HG03558 (cell line): ENCODE data around the gene TOR1AIP2.

Experiments
- ATAC-seq: cut with Tn5 transposase; IDR thresholded peaks from one replicate; pipeline ENCODE4 v1.9.1; 2021; ENCODE audit warnings: moderate number of reproducible peaks; ENCODE audit not compliant: unreplicated experiment; ENCODE audit errors: extremely low read depth

TOR1AIP2 gene

DNA sequence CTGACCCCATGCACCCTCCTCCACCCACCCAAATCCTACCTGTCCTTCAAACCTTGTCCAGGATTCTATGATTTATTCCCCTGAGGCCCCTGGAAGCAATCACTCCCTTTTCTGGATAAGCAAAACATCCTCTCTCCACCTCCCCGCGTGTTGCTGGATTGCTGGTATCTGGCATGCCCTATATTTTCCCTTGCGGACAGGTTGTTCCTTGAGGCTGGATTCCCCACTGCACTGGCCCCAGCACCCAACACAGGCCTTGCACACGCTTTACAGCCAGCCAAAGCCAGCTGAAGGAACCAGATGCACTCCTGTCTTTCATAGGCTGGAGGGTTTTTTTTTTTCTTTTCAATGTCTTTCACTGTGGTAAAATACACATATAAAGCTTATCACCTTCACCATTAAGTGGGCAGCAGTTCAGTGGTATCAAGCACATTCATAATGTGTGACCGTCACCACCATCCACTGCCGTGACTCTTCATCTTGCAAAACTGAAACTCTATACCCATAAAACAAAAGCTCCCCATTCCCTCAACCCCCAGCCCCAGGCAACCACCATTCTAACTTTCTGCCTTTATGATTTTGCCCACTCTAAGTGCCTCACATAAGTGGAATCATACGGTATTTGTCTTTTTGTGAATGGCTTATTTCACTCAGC is 50.9 kb downstream of the TOR1AIP2 start:
- no peak for ATAC-seq

- ATAC-seq, result no peak
Observed at GRCh38 chr1:179825798-179826460, 51.7 kb downstream of the TOR1AIP2 start.

GRCh38 chr1:179825206-179825605 is 52.4 kb downstream of the TOR1AIP2 start:
- no peak for ATAC-seq

- no peak for ATAC-seq
Observed at GRCh38 chr1:179824265-179824664, 53.3 kb downstream of the TOR1AIP2 start.

GRCh38 chr1:179823693-179824092 is 53.9 kb downstream of the TOR1AIP2 start:
- no peak for ATAC-seq

DNA sequence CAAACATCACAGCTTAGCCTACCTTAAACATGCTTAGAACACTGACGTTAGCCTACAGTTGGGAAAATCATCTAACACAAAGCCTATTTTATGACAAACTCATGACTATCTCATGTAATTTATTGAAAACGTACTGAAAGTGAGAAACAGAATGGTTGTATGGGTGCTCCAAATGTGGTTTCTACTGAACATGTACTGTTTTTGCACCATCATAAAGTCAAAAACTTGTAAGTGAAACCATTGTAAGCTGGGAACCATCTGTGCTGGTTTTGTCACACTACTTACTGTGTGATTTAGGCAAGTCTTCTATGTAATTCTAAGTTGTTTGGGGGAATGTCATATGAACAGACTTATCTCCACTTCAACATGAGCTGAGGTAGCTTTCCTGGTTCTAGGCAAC is 55.5 kb downstream of the TOR1AIP2 start:
- no peak for ATAC-seq

GRCh38 chr1:179821524-179821923 is 56.1 kb downstream of the TOR1AIP2 start:
- ATAC-seq, result no peak

DNA sequence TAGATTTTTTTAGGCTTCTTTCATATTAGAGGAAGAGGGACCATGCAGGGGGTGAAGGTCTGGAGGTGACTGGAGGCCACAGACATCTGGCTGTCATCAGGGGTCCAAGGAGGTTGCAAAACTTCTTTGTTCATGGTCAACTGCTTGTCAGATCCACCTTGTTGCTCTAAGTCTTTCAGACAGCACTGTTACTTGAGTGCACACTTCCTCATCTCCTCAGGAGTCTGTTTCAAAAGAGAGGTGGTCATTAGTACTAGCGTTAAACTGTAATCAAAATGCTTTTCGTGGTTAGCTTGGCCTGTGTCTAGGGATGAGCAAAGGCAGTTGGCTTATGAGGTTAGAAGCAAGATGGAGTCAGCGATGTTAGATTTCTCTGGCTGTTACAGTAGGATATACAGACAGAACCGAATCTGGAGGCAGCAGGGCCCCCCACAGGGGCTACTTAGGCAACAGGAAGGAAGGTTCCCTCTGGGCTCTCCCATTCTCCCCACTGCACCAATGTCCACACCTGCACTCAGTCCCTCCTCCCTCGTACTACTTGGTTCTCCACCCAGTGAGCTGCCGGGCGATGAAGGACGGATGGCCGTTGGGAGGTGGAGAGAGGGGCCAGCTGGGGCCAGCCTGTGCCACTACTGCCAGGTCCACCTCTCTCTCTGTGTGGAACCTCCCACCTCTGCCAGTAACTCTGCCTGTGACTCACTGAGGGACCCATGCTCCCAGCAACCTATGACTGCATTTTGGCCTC is 57.2 kb downstream of the TOR1AIP2 start:
- no peak for ATAC-seq

DNA sequence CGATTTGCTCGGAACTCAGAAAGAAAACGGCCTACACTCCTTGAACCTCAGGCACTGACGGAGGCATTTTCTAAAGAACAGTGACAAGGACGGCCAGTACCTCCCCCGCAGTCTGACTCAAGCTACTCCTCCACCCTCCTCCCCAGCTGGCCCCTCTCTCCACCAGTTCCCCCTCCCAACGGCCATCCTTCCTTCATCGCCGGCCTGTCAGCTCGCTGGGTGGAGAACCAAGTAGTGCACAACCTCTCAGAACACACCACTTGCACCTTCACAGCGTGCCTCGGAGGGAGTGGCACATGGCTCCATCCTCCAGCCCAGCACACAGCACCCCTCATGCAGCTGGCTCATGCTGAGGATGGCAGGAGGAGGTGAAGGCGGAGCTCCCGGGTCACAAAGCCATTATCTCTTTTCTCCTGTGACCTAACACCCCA is 58.8 kb downstream of the TOR1AIP2 start:
- no peak for ATAC-seq

GRCh38 chr1:179818260-179818659 is 59.3 kb downstream of the TOR1AIP2 start:
- no peak for ATAC-seq

DNA sequence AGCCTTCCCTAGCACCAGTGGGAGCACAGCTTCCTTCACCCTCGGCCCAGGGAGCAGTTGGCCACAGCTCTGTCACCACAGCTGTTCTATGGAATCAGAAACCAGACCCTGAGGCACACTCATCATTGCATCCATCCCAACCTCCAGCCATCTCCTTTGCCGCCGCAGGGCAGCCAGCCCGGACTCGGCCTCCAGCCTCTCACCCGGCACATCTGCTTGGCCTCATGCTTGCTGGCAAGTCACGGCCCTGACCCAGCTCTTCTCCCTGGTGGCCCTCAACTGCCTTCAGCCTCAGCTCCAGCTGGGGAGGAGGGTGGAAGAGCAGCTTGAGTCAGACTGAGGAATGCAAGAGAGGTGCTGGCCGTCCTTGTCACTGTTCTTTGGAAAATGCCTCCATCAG is 59.8 kb downstream of the TOR1AIP2 start:
- no peak for ATAC-seq

GRCh38 chr1:179817056-179817455 is 60.5 kb downstream of the TOR1AIP2 start:
- ATAC-seq, result no peak

GRCh38 chr1:179816196-179816960 is 61.2 kb downstream of the TOR1AIP2 start:
- no peak for ATAC-seq

DNA sequence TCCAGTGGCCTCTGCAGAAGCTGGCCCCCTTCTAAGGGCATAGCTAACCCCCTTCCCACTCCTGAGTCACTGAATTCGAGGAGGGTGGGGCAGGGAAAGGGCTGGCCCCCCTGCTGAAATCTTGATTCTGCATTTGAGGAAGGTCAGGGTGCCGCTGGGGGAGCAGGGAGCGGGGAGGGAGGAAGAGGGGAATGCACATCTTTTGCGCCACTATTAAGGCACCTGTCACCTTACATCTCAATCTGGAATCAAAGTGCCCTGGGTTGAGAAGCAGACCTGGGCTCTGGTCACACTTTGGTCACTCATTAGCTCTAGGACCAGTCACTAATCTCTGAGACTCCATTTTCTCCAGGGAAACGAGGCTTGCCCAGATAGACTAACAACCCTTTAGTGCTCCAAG is 62.0 kb downstream of the TOR1AIP2 start:
- no peak for ATAC-seq

GRCh38 chr1:179814546-179814838 is 63.1 kb downstream of the TOR1AIP2 start:
- ATAC-seq, result no peak

DNA sequence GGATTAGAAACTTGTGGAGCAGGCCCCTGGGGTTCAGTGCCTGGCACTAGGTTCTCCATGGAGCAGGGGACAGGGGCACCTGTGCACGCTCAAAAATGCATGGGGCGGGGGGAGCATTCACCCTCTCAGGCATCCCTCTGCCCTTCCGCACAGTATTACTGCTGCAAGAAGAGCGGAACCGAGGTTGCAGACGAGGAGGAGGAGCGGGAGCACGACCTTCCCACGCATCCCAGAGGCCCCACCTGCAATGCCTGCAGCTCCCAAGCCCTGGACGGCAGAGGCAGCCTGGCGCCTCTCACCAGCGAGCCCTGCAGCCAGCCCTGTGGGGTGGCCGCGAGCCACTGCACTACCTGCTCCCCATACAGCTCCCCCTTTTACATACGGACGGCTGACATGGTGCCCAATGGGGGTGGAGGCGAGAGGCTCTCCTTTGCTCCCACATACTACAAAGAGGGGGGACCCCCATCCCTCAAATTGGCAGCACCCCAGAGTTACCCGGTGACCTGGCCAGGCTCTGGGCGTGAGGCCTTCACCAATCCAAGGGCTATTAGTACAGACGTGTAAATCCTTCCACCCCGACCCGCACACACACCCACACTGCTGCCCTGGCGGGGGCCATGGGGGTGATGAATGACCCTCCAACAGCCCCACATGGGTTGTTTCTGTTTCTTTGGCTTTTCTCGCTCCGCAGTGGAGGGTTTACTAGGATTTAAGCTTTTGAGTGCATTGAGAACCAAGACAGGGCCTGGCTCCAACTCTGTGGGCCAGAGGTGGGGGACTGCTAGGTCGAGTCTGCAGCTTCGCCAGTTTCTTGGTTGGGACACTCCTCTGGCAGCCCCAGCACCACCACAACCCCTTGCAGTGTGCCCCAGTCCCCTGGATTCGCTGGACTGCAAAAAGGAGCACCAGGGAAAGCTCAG is 63.7 kb downstream of the TOR1AIP2 start:
- no peak for ATAC-seq

GRCh38 chr1:179812501-179813292 is 64.9 kb downstream of the TOR1AIP2 start:
- ATAC-seq, result no peak

DNA sequence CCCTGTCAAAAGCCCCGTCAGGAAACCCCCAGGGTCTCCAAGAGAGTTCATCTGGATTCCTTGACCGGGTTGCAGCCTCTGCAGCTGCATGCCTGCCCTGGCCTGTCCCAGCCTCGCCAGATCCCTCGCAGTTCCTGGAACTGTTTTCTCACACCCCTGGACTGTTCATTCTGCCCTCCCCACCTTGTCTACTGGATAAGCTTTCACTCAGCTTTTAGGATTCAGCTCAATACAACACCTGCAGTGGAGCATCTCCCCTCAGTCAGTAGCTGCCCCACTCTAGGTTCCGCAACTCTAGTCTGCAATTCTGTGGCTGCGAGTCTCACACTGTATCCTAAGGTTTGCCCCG is 67.3 kb downstream of the TOR1AIP2 start:
- ATAC-seq, result no peak
